HEK293 (cell line): Measurements from ENCODE around the gene MYO1B.

Experiments
- CTCF ChIA-PET: fragments of 350-600 bp; formaldehyde crosslinking; extraction: SDS; loops from one replicate; lab custom pipeline; 2021; ENCODE audit warnings: antibody characterized with exemption; lab: Yijun Ruan, JAX
- POLR2A ChIA-PET: fragments of 300-600 bp; formaldehyde crosslinking; extraction: SDS; loops from one replicate; lab custom pipeline; 2020; ENCODE audit warnings: antibody characterized with exemption, inconsistent platforms; lab: Yijun Ruan, JAX
- H3K27ac ChIP-seq: fragments of 200-500 bp; sonication (Bioruptor generic); 2 replicates; pipeline ENCODE4 v1.5.1; 2014; ENCODE audit warnings: low read depth, low read length, control low read depth, inconsistent platforms; ENCODE audit errors: extremely low read depth
- H3K36me3 ChIP-seq, 2 experiments: fragments of 200-500 bp in 1 of 2; sonication (Bioruptor generic) in 1 of 2; 1 replicate in 1 of 2; 2 replicates in 1 of 2; pipeline ENCODE4 v1.5.1; 2014 to 2017; ENCODE audit warnings: inconsistent platforms in 2 of 2, low read length in 2 of 2; ENCODE audit not compliant: control insufficient read depth in 2 of 2, insufficient read depth in 1 of 2
- H3K4me1 ChIP-seq: fragments of 200-500 bp; sonication (Bioruptor generic); 2 replicates; pipeline ENCODE4 v1.5.1; 2014; ENCODE audit warnings: mild to moderate bottlenecking, low read length, inconsistent platforms; ENCODE audit not compliant: control insufficient read depth, insufficient read depth
- H3K4me3 ChIP-seq: 2 replicates; pipeline ENCODE4 v1.5.1; 2011; ENCODE audit warnings: low read depth, mild to moderate bottlenecking, control low read depth, low read length, moderate library complexity
- H3K9me3 ChIP-seq: fragments of 200-500 bp; sonication (Bioruptor generic); 2 replicates; pipeline ENCODE4 v1.5.1; 2014; ENCODE audit warnings: low read depth, low read length, inconsistent platforms; ENCODE audit not compliant: control insufficient read depth, insufficient read depth
- BCL6B ChIP-seq: fragments of 450-650 bp; formaldehyde crosslinking; IDR thresholded peaks from 2 replicates; pipeline ENCODE4 v1.5.1; 2017; ENCODE audit warnings: missing biosample characterization, missing genetic modification characterization
- HOXC10 ChIP-seq: sonication (generic); formaldehyde crosslinking; IDR thresholded peaks from 2 replicates; pipeline ENCODE4 v1.8.1; 2023; ENCODE audit warnings: mild to moderate bottlenecking, missing genetic modification reagents
- KLF9 ChIP-seq: fragments of 450-650 bp; formaldehyde crosslinking; IDR thresholded peaks from 2 replicates; pipeline ENCODE4 v1.5.1; 2016; ENCODE audit warnings: missing biosample characterization, missing genetic modification characterization, low read depth
- REST ChIP-seq: fragments of 450-650 bp; formaldehyde crosslinking; IDR thresholded peaks from 2 replicates; pipeline ENCODE4 v1.5.1; 2016; ENCODE audit warnings: missing biosample characterization, missing genetic modification characterization
- ZFP37 ChIP-seq: fragments of 450-650 bp; formaldehyde crosslinking; IDR thresholded peaks from 2 replicates; pipeline ENCODE4 v1.5.1; 2016; ENCODE audit warnings: missing biosample characterization, missing genetic modification characterization
- ZNF18 ChIP-seq: fragments of 450-650 bp; formaldehyde crosslinking; IDR thresholded peaks from 2 replicates; pipeline ENCODE4 v1.5.1; 2016; ENCODE audit warnings: missing biosample characterization, missing genetic modification characterization
- ZNF221 ChIP-seq: fragments of 450-650 bp; formaldehyde crosslinking; IDR thresholded peaks from 2 replicates; pipeline ENCODE4 v1.5.1; 2017; ENCODE audit warnings: missing biosample characterization, missing genetic modification characterization, borderline replicate concordance
- ZNF292 ChIP-seq: fragments of 450-650 bp; formaldehyde crosslinking; IDR thresholded peaks from 2 replicates; pipeline ENCODE4 v1.5.1; 2016; ENCODE audit warnings: low read depth, missing biosample characterization, missing genetic modification characterization, borderline replicate concordance
- ZNF391 ChIP-seq: fragments of 450-650 bp; formaldehyde crosslinking; IDR thresholded peaks from 2 replicates; pipeline ENCODE4 v1.5.1; 2016; ENCODE audit warnings: low read depth, missing biosample characterization, missing genetic modification characterization, borderline replicate concordance
- ZNF521 ChIP-seq: fragments of 450-650 bp; formaldehyde crosslinking; IDR thresholded peaks from 2 replicates; pipeline ENCODE4 v1.5.1; 2017; ENCODE audit warnings: missing biosample characterization, mild to moderate bottlenecking, missing genetic modification characterization
- ZNF600 ChIP-seq: fragments of 450-650 bp; formaldehyde crosslinking; IDR thresholded peaks from 2 replicates; pipeline ENCODE4 v1.5.1; 2016; ENCODE audit warnings: missing biosample characterization, missing genetic modification characterization
- ZNF621 ChIP-seq: fragments of 450-650 bp; formaldehyde crosslinking; IDR thresholded peaks from 2 replicates; pipeline ENCODE4 v1.5.1; 2017; ENCODE audit warnings: missing biosample characterization, missing genetic modification characterization
- ZNF624 ChIP-seq: fragments of 450-650 bp; formaldehyde crosslinking; IDR thresholded peaks from 2 replicates; pipeline ENCODE4 v1.5.1; 2017; ENCODE audit warnings: missing biosample characterization, missing genetic modification characterization
- ZNF629 ChIP-seq: fragments of 450-650 bp; formaldehyde crosslinking; IDR thresholded peaks from 2 replicates; pipeline ENCODE4 v1.5.1; 2017; ENCODE audit warnings: missing biosample characterization, missing genetic modification characterization
- ZNF664 ChIP-seq: fragments of 450-650 bp; formaldehyde crosslinking; IDR thresholded peaks from 2 replicates; pipeline ENCODE4 v1.5.1; 2016; ENCODE audit warnings: missing biosample characterization, missing genetic modification characterization
- ZNF707 ChIP-seq: fragments of 450-650 bp; formaldehyde crosslinking; IDR thresholded peaks from 2 replicates; pipeline ENCODE4 v1.5.1; 2016; ENCODE audit warnings: missing biosample characterization, missing genetic modification characterization
- ZNF837 ChIP-seq: fragments of 450-650 bp; formaldehyde crosslinking; IDR thresholded peaks from 2 replicates; pipeline ENCODE4 v1.5.1; 2016; ENCODE audit warnings: missing biosample characterization, missing genetic modification characterization
- TF ChIP-seq, protein P1 (sequence below): fragments of 450-650 bp; formaldehyde crosslinking; conservative IDR thresholded peaks from 2 replicates; pipeline ENCODE4 v1.5.1; 2016; ENCODE audit warnings: low read depth, missing biosample characterization, missing genetic modification characterization
- TF ChIP-seq, protein P2 (sequence below): fragments of 450-650 bp; formaldehyde crosslinking; IDR thresholded peaks from 2 replicates; pipeline ENCODE4 v1.5.1; 2016; ENCODE audit warnings: missing biosample characterization, missing genetic modification characterization

MYO1B gene

DNA sequence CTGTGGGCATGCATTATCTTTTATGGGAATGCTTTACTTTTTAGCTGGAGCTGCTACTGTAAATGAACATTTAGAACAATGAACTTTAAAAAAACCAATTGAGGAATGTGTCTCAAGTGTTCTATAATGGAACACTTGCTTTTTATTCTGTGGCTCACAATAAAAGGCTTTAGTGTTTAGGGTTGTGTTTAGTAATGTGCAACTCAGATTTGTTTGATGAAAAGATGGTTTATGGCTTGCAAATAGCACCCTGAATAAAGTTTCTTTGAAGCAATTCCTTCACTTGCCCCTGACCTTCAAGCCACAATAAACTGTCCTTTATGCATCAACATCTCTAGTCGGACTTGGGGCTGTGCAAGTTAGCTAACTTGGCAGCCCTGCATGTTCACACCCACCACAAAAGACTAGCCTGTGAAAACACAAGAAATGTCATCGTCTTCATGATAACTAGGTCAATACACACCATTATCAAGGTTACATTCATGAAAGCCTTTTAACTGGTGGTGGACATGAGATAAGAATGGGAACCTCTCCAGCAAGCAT lies 98.7 kb downstream of the MYO1B start (continued):
- TF ChIP-seq, protein P1, sequence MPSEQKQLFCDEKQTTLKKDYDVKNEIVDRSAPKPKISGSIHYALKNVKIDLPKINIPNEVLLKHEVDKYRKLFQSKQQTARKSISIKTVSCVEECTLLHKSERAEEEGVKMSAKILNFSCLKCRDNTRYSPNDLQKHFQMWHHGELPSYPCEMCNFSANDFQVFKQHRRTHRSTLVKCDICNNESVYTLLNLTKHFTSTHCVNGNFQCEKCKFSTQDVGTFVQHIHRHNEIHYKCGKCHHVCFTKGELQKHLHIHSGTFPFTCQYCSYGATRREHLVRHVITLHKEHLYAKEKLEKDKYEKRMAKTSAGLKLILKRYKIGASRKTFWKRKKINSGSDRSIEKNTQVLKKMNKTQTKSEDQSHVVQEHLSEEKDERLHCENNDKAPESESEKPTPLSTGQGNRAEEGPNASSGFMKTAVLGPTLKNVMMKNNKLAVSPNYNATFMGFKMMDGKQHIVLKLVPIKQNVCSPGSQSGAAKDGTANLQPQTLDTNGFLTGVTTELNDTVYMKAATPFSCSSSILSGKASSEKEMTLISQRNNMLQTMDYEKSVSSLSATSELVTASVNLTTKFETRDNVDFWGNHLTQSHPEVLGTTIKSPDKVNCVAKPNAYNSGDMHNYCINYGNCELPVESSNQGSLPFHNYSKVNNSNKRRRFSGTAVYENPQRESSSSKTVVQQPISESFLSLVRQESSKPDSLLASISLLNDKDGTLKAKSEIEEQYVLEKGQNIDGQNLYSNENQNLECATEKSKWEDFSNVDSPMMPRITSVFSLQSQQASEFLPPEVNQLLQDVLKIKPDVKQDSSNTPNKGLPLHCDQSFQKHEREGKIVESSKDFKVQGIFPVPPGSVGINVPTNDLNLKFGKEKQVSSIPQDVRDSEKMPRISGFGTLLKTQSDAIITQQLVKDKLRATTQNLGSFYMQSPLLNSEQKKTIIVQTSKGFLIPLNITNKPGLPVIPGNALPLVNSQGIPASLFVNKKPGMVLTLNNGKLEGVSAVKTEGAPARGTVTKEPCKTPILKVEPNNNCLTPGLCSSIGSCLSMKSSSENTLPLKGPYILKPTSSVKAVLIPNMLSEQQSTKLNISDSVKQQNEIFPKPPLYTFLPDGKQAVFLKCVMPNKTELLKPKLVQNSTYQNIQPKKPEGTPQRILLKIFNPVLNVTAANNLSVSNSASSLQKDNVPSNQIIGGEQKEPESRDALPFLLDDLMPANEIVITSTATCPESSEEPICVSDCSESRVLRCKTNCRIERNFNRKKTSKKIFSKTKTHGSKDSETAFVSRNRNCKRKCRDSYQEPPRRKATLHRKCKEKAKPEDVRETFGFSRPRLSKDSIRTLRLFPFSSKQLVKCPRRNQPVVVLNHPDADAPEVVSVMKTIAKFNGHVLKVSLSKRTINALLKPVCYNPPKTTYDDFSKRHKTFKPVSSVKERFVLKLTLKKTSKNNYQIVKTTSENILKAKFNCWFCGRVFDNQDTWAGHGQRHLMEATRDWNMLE (tag by site-specific recombination) = no peak
- TF ChIP-seq ZFP37 (tag by site-specific recombination) = no peak
- no peak for TF ChIP-seq REST
- no peak for TF ChIP-seq ZNF18 (tag by site-specific recombination)

DNA sequence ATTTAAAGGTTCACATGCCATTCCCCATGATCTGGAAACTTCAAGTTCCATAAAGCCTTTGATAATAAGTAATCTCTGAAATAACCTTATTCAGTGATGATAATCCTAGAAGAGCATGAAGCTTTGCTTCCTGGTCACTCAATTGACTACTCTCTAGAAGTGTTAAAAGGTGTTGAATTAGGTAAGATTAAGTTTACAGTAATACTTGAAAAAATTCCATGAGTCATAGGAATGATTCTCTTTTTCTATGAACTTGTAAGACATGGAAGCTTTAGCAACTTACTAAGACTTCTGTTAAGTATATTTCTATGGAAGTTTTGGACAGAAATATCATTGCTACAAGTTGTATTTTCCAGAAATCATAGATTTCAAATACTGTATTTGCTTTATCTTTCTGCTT lies 100.6 kb downstream of the MYO1B start:
- Histone ChIP-seq H3K4me1 (no peaks in the 10 kb centered on the region), H3K36me3 (peaks cover 0 to 15% of the 10 kb centered on the region in 2 experiments), H3K27ac (no peak overlapping the region), H3K4me3 (no peak overlapping the region), H3K9me3 (no peaks in the 10 kb centered on the region)
- ChIA-PET POLR2A (no interaction called here), CTCF (interaction anchor here (1.0 kb wide), 1 partner anchor 8 kb away, joined by 3 read pairs; no protein-coding TSS in a partner anchor)
- TF ChIP-seq ZNF629 (no peak), KLF9 (tag by site-specific recombination) (no peak), ZNF292 (tag by site-specific recombination) (no peak)

GRCh38 chr2:191347154-191347553 lies 102.0 kb downstream of the MYO1B start:
- Histone ChIP-seq H3K4me1 (no peaks in the 10 kb centered on the region), H3K36me3 (peaks cover 0 to 15% of the 10 kb centered on the region in 2 experiments), H3K4me3 (no peak overlapping the region), H3K9me3 (no peaks in the 10 kb centered on the region), H3K27ac (no peak overlapping the region)
- CTCF ChIA-PET = no interaction called here
- POLR2A ChIA-PET = no interaction called here
- TF ChIP-seq, protein P2, sequence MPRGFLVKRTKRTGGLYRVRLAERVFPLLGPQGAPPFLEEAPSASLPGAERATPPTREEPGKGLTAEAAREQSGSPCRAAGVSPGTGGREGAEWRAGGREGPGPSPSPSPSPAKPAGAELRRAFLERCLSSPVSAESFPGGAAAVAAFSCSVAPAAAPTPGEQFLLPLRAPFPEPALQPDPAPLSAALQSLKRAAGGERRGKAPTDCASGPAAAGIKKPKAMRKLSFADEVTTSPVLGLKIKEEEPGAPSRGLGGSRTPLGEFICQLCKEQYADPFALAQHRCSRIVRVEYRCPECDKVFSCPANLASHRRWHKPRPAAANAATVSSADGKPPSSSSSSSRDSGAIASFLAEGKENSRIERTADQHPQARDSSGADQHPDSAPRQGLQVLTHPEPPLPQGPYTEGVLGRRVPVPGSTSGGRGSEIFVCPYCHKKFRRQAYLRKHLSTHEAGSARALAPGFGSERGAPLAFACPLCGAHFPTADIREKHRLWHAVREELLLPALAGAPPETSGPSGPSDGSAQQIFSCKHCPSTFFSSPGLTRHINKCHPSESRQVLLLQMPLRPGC = no peak
- no peak for TF ChIP-seq ZNF621 (tag by site-specific recombination)
- no peak for TF ChIP-seq ZNF600
- no peak for TF ChIP-seq BCL6B (tag by site-specific recombination)
- TF ChIP-seq ZNF624 = no peak
- no peak for TF ChIP-seq ZNF521 (tag by site-specific recombination)
- TF ChIP-seq ZNF221 (tag by site-specific recombination) = no peak
- no peak for TF ChIP-seq ZNF707 (tag by site-specific recombination)
- TF ChIP-seq ZNF664 (tag by site-specific recombination) = no peak
- TF ChIP-seq HOXC10 (CRISPR knock-in tag) = no peak
- no peak for TF ChIP-seq ZNF391
- no peak for TF ChIP-seq ZNF837 (tag by site-specific recombination)
